ENCODE data around the gene TNIP2.

Gene TNIP2

GRCh38 chr4:2714918-2715317 lies 41.2 kb downstream of the TNIP2 start:
- no peak for FAIRE-seq

GRCh38 chr4:2714061-2714770 lies 41.9 kb downstream of the TNIP2 start:
- FAIRE-seq, result no peak

- no peak for FAIRE-seq
Measured at GRCh38 chr4:2713337-2713736, 42.8 kb downstream of the TNIP2 start.

- no peak for FAIRE-seq
Measured at GRCh38 chr4:2712261-2712842, 43.8 kb downstream of the TNIP2 start.

GRCh38 chr4:2702770-2703169 lies 53.4 kb downstream of the TNIP2 start:
- no peak for FAIRE-seq

- no peak for FAIRE-seq
Measured at GRCh38 chr4:2702361-2702760, 53.8 kb downstream of the TNIP2 start.

GRCh38 chr4:2700031-2700430 lies 56.1 kb downstream of the TNIP2 start:
- FAIRE-seq, result no peak

GRCh38 chr4:2699534-2699933 lies 56.6 kb downstream of the TNIP2 start:
- no peak for FAIRE-seq

- FAIRE-seq, result no peak
Measured at GRCh38 chr4:2698951-2699505, 57.1 kb downstream of the TNIP2 start.

- FAIRE-seq, result no peak
Measured at GRCh38 chr4:2698504-2698903, 57.6 kb downstream of the TNIP2 start.

GRCh38 chr4:2697995-2698414 lies 58.1 kb downstream of the TNIP2 start:
- FAIRE-seq, result no peak

GRCh38 chr4:2696423-2696822 lies 59.7 kb downstream of the TNIP2 start:
- FAIRE-seq, result no peak

GRCh38 chr4:2695346-2696060 lies 60.6 kb downstream of the TNIP2 start:
- FAIRE-seq, result no peak

GRCh38 chr4:2694691-2695090 lies 61.4 kb downstream of the TNIP2 start:
- FAIRE-seq, result no peak

- FAIRE-seq, result no peak
Measured at GRCh38 chr4:2691952-2692435, 64.1 kb downstream of the TNIP2 start.
